ENCODE measurements around the gene ADAMTS19.

DNA sequence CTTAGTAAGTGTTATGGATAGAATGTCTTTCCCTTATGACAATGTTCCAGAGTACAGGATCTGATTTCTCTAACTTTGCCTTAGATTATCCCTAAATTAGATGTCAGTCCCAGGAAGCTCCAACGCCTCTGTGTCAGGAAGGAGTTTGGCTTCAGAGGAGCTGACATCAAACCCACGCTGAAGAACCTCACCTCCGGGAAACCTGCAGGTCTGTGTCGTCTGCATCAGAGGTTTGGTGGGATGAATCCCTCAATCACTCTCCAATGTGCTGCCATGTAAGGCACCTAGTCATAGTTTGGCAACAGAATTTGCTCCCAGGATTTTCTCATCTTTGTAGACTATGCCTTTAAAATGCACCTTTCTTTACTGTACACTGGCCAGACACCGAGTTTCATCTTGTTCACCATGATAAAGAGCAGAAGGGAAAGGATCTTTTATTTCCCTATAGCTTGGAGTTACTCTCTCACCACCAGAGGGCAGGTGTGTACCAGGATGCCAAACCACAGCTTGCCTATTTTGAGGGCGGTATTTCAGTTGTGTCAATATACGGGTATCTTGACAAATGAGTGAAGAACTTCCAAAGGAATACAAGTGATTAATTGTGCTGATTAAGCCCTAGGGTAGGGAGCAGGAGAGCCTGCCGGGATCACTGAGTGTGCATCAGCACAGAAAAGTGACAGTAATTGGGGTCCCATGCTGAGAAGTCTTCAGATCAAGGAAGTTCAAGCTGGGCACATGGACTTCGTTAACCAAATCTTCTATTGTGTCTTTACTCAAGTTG is 311.1 kb downstream of the ADAMTS19 start:
- TF ChIP-seq GATA3 (IDR thresholded peaks at IDR 0.05; ENCODE audit: low read depth, low read length) (no peak), GATA2 (IDR thresholded peaks at IDR 0.05; ENCODE audit: low read depth, low read length) (no peak)

All from SH-SY5Y (cell line).